CD8-positive, alpha-beta memory T cell (primary cell): ENCODE data around the gene POC1A. TPM values are rescaled to one million over a fixed set of nuclear protein-coding genes. Genes with fewer than 3 reads are reported as not detected.

Source experiments
- CTCF ChIA-PET: fragments of 350-600 bp; sonication (Branson Sonifier 250); formaldehyde crosslinking; loops from one replicate; lab custom pipeline; 2021; ENCODE audit warnings: antibody characterized with exemption; lab: Charles Lee
- POLR2A ChIA-PET: fragments of 350-600 bp; sonication (Branson Sonifier 250); formaldehyde crosslinking; loops from one replicate; lab custom pipeline; 2021; ENCODE audit warnings: antibody characterized with exemption; lab: Charles Lee
- DNase-seq, 5 donors: peaks; one replicate each; pipeline versions ENCODE4 v3.0.0 to v3.0.0-alpha.2; 2020 to 2022; ENCODE audit warnings: mixed read lengths in 1 of 5
- H3K27ac ChIP-seq: one replicate; pipeline ENCODE4 v1.7.0; 2013; ENCODE audit warnings: low read depth, mild to moderate bottlenecking, low read length, moderate library complexity
- H3K27me3 ChIP-seq: 2 replicates; pipeline ENCODE4 v1.7.0; 2013; ENCODE audit warnings: low read length, mild to moderate bottlenecking; ENCODE audit not compliant: insufficient read depth, poor library complexity, severe bottlenecking
- H3K36me3 ChIP-seq: 2 replicates; pipeline ENCODE4 v1.7.0; 2013; ENCODE audit warnings: mild to moderate bottlenecking, low read length, moderate library complexity; ENCODE audit not compliant: insufficient read depth
- H3K4me1 ChIP-seq: 2 replicates; pipeline ENCODE4 v1.7.0; 2013; ENCODE audit warnings: mild to moderate bottlenecking, low read length, moderate library complexity; ENCODE audit not compliant: insufficient read depth
- H3K4me3 ChIP-seq: 2 replicates; pipeline ENCODE4 v1.7.0; 2013; ENCODE audit warnings: mild to moderate bottlenecking, low read length
- H3K9me3 ChIP-seq: 2 replicates; pipeline ENCODE4 v1.7.0; 2013; ENCODE audit warnings: mild to moderate bottlenecking, low read length
- H3K27ac Mint-ChIP-seq, 8 donors: one replicate each; pipeline ENCODE4 v1.8.0; 2020 to 2021; ENCODE audit warnings: mixed read lengths in 8 of 8, mild to moderate bottlenecking in 6 of 8, inconsistent platforms in 3 of 8, moderate library complexity in 3 of 8
- H3K27me3 Mint-ChIP-seq, 2 donors: one replicate each; pipeline ENCODE4 v1.8.0; 2020 to 2021; ENCODE audit warnings: mixed read lengths in 2 of 2, mild to moderate bottlenecking in 1 of 2, moderate library complexity in 1 of 2
- H3K36me3 Mint-ChIP-seq, 3 donors: one replicate each; pipeline ENCODE4 v1.8.0; 2020 to 2021; ENCODE audit warnings: mixed read lengths in 3 of 3, inconsistent platforms in 1 of 3, mild to moderate bottlenecking in 1 of 3
- H3K4me1 Mint-ChIP-seq, 3 donors: one replicate each; pipeline ENCODE4 v1.8.0; 2020 to 2021; ENCODE audit warnings: mixed read lengths in 3 of 3, inconsistent platforms in 1 of 3, mild to moderate bottlenecking in 1 of 3
- H3K4me3 Mint-ChIP-seq, 7 donors: one replicate each; pipeline ENCODE4 v1.8.0; 2020 to 2021; ENCODE audit warnings: mixed read lengths in 7 of 7, mild to moderate bottlenecking in 6 of 7, moderate library complexity in 4 of 7, inconsistent platforms in 2 of 7
- H3K9me3 Mint-ChIP-seq, 5 donors: one replicate each; pipeline ENCODE4 v1.8.0; 2020 to 2022; ENCODE audit warnings: mixed read lengths in 5 of 5, mild to moderate bottlenecking in 3 of 5, moderate library complexity in 2 of 5, inconsistent platforms in 1 of 5
- polyA plus RNA-seq: library from polyadenylated mRNA; unstranded; fragments of 300-500 nt; fragmentation: Illumina TruSeq; gene quantifications from one replicate; pipeline ENCODE4 v1.2.3, GENCODE V29; 2021
- total RNA-seq, 2 experiments: library from RNA; stranded (reverse); gene quantifications; one replicate each; pipeline ENCODE4 v1.2.3, GENCODE V29; 2021

POC1A gene
- total and polyA plus RNA-seq, 3 experiments from 2014 or later: 1.5 to 22.7 (median 22.6) TPM

DNA sequence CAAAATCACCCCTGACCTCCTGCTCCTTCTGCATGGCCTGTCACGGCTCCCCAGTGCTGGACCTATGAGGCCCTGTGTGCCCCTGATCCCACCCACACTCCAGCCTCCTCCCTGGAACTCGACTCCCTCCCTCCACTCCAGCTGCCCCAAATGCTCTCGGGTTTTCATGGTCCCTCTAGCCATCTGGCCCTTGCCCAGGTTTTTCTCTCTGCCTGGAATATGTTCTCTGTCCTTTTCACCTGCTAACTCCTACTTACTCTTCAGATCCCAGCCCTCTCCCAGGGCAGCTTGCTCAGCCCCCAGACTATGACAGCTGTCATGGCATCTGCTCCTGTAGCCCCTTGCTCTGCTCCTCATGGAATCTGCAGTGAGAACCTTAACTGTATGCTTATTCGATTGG lies 128.2 kb downstream of the POC1A start:
- POLR2A ChIA-PET: no interaction called here
- peaks cover 0 to 1% of the 10 kb centered on the region in 2 donors for H3K27me3 Mint-ChIP-seq

DNA sequence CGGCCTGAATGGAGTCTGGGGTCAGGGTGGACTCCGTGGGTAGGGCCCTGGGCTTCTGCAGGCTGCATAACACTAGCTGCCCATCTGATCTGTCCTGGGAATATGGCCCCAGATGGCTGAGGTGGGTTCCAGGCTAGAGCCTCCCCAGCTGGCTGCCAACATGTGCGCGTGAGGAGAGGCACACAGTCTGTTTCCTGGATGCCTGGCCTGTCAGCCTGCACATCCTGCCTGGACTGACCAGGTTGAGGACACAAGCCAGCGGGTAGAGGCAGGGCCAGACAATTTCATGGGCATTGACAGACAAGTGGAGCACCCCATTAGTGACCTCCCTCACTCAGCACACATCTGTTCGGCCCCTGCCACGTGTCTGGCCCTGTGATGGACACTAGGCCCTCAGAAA lies 128.8 kb downstream of the POC1A start:
- POLR2A ChIA-PET: no interaction called here
- Histone ChIP-seq H3K4me3 (no peak overlapping the region), H3K36me3 (no peaks in the 10 kb centered on the region), H3K27me3 (no peaks in the 10 kb centered on the region), H3K27ac (no peak overlapping the region), H3K9me3 (no peaks in the 10 kb centered on the region), H3K4me1 (no peaks in the 10 kb centered on the region)
- H3K9me3 Mint-ChIP-seq: no peaks in the 10 kb centered on the region
- H3K36me3 Mint-ChIP-seq: no peaks in the 10 kb centered on the region
- no peak overlapping the region for H3K27ac Mint-ChIP-seq
- no peaks in the 10 kb centered on the region for H3K4me1 Mint-ChIP-seq
- H3K4me3 Mint-ChIP-seq: no peak overlapping the region
- no peak for DNase-seq
- peaks cover 0 to 1% of the 10 kb centered on the region in 2 donors for H3K27me3 Mint-ChIP-seq
- CTCF ChIA-PET: no interaction called here

More for the DNA sequence above, 128.2 kb downstream of the POC1A start:
- Histone ChIP-seq H3K27me3 (no peaks in the 10 kb centered on the region), H3K4me3 (no peak overlapping the region), H3K9me3 (no peaks in the 10 kb centered on the region), H3K27ac (no peak overlapping the region), H3K36me3 (no peaks in the 10 kb centered on the region), H3K4me1 (no peaks in the 10 kb centered on the region)
- H3K36me3 Mint-ChIP-seq: no peaks in the 10 kb centered on the region
- peak overlapping the region in 2 of 8 donors; percentile 7 to 38 for H3K27ac Mint-ChIP-seq
- no peaks in the 10 kb centered on the region for H3K4me1 Mint-ChIP-seq
- DNase-seq: no peak
- CTCF ChIA-PET: no interaction called here
- H3K4me3 Mint-ChIP-seq: no peak overlapping the region
- H3K9me3 Mint-ChIP-seq: no peaks in the 10 kb centered on the region

Other genes with a start within 250 kb of the POC1A start
- gene RRP9, start 212.5 kb downstream of the POC1A start, total RNA-seq: 10 to 100 TPM; 82.7 to 87.0 TPM
- 25.3 TPM for gene RRP9, start 212.5 kb downstream of the POC1A start, polyA plus RNA-seq
- 10 to 100 TPM in 1 of 2 experiments, 1 to 10 TPM in 1; 9.5 to 11.5 TPM for gene PARP3, start 212.1 kb downstream of the POC1A start, total RNA-seq
- 5.9 TPM for gene PARP3, start 212.1 kb downstream of the POC1A start, polyA plus RNA-seq
- not detected for gene GPR62, start 199.0 kb downstream of the POC1A start, total RNA-seq
- not detected for gene GPR62, start 199.0 kb downstream of the POC1A start, polyA plus RNA-seq
- 10 to 100 TPM in 1 of 2 experiments, 1 to 10 TPM in 1; 9.7 to 12.5 TPM for gene PCBP4, start 187.0 kb downstream of the POC1A start, total RNA-seq
- gene PCBP4, start 187.0 kb downstream of the POC1A start, polyA plus RNA-seq: 12.5 TPM
- gene ABHD14B, start 180.4 kb downstream of the POC1A start, total RNA-seq: 10 to 100 TPM; 56.1 to 56.7 TPM
- gene ABHD14B, start 180.4 kb downstream of the POC1A start, polyA plus RNA-seq: 97.2 TPM
- gene ABHD14A, start 179.4 kb downstream of the POC1A start, total RNA-seq: 10 to 100 TPM; 14.4 to 16.0 TPM
- 117 TPM for gene ABHD14A, start 179.4 kb downstream of the POC1A start, polyA plus RNA-seq
- 10 to 100 TPM; 46.1 to 49.0 TPM for gene ACY1, start 170.9 kb downstream of the POC1A start, total RNA-seq
- gene ACY1, start 170.9 kb downstream of the POC1A start, polyA plus RNA-seq: 13.8 TPM
- 1,000 to 10,000 TPM; 1,367 to 1,382 TPM for gene RPL29, start 158.5 kb downstream of the POC1A start, total RNA-seq
- 1,261 TPM for gene RPL29, start 158.5 kb downstream of the POC1A start, polyA plus RNA-seq
- 10 to 100 TPM; 26.3 to 27.2 TPM for gene DUSP7, start 97.9 kb downstream of the POC1A start, total RNA-seq
- gene DUSP7, start 97.9 kb downstream of the POC1A start, polyA plus RNA-seq: 7.2 TPM
- 10 to 100 TPM; 72.2 to 73.0 TPM for gene ALAS1, start 43.7 kb upstream of the POC1A start, total RNA-seq
- 32.9 TPM for gene ALAS1, start 43.7 kb upstream of the POC1A start, polyA plus RNA-seq
- under 1 TPM; 0.16 to 0.22 TPM for gene TLR9, start 71.2 kb upstream of the POC1A start, total RNA-seq
- 0.16 TPM for gene TLR9, start 71.2 kb upstream of the POC1A start, polyA plus RNA-seq
- gene TWF2, start 84.7 kb upstream of the POC1A start, total RNA-seq: 100 to 1,000 TPM in 1 of 2 experiments, 10 to 100 TPM in 1; 98.2 to 101 TPM
- gene TWF2, start 84.7 kb upstream of the POC1A start, polyA plus RNA-seq: 138 TPM
- 10 to 100 TPM; 56.6 to 60.8 TPM for gene PPM1M, start 91.3 kb upstream of the POC1A start, total RNA-seq
- 81.8 TPM for gene PPM1M, start 91.3 kb upstream of the POC1A start, polyA plus RNA-seq
- 100 to 1,000 TPM; 133 to 140 TPM for gene WDR82, start 124.2 kb upstream of the POC1A start, total RNA-seq
- gene WDR82, start 124.2 kb upstream of the POC1A start, polyA plus RNA-seq: 133 TPM
- 10 to 100 TPM; 21.2 to 21.4 TPM for gene GLYCTK, start 133.4 kb upstream of the POC1A start, total RNA-seq
- gene GLYCTK, start 133.4 kb upstream of the POC1A start, polyA plus RNA-seq: 9.7 TPM
- gene DNAH1, start 161.9 kb upstream of the POC1A start, total RNA-seq: 1 to 10 TPM; 7.0 TPM
- gene DNAH1, start 161.9 kb upstream of the POC1A start, polyA plus RNA-seq: 1.0 TPM